Esophagus squamous epithelium (tissue), 5 donors: ENCODE results near the gene NMNAT2. TPM values are rescaled to one million over a fixed set of nuclear protein-coding genes. Genes with fewer than 3 reads are reported as not detected.

Source experiments
- DNase-seq: peaks from one replicate; lab custom pipeline; 2025; lab: John Stamatoyannopoulos, UW
- H3K27ac ChIP-seq, 4 donors: fragments of 200-600 bp; sonication (generic); one replicate each; pipeline ENCODE4 v1.5.1; 2016 to 2019; ENCODE audit warnings: mild to moderate bottlenecking in 1 of 4
- H3K27me3 ChIP-seq, 4 donors: fragments of 200-600 bp; sonication (generic); 1 replicate in 3 of 4; 2 replicates in 1 of 4; pipeline versions ENCODE4 v1.5.1 to v1.6.0; 2017 to 2021; ENCODE audit warnings: antibody characterized with exemption in 1 of 4
- H3K36me3 ChIP-seq, 3 donors: fragments of 200-600 bp; sonication (generic); one replicate each; pipeline ENCODE4 v1.5.1; 2016 to 2019
- H3K4me1 ChIP-seq, 3 donors: fragments of 200-600 bp; sonication (generic); one replicate each; pipeline ENCODE4 v1.5.1; 2017 to 2019
- H3K4me3 ChIP-seq, 4 donors: fragments of 200-600 bp; sonication (generic); 1 replicate in 3 of 4; 2 replicates in 1 of 4; pipeline ENCODE4 v1.5.1; 2016 to 2019; ENCODE audit warnings: mild to moderate bottlenecking in 2 of 4, moderate library complexity in 1 of 4
- H3K9me3 ChIP-seq, 3 donors: fragments of 200-600 bp; sonication (generic); one replicate each; pipeline ENCODE4 v1.5.1; 2016 to 2019
- CTCF ChIP-seq, 6 experiments: fragments of 450-650 bp in 4 of 6; fragments of 200-600 bp in 2 of 6; sonication (generic) in 2 of 6; IDR thresholded peaks; one replicate each; pipeline ENCODE4 v1.5.1; 2016 to 2019; ENCODE audit warnings: antibody characterized with exemption in 6 of 6, mild to moderate bottlenecking in 4 of 6, moderate library complexity in 4 of 6
- POLR2A ChIP-seq, 4 donors: fragments of 450-650 bp; IDR thresholded peaks; one replicate each; pipeline ENCODE4 v1.6.1; 2017; ENCODE audit warnings: antibody characterized with exemption in 4 of 4, mild to moderate bottlenecking in 4 of 4, moderate library complexity in 3 of 4
- WGBS, 2 donors: methylation state at CpG; one replicate each; pipeline ENCODE4 v1.1.5; 2018; 5-methylcytosine and 5-hydroxymethylcytosine counted together
- intact Hi-C: fragments of 100-400 bp; cut with DNase I; formaldehyde crosslinking; loops from one replicate; pipeline ENCODE4 v1.15.0; 2022
- total RNA-seq, 4 donors: library from RNA; depleted of rRNA; stranded (reverse); fragments of >200 nt; gene quantifications; one replicate each; pipeline ENCODE4 v1.1.0, GENCODE V29; 2016
- donor health status: DM: yes; HTN: yes; CAD: no.

Gene NMNAT2
- total RNA-seq, 4 donors from 2014 or later, result 0.18 to 1.1 (median 0.26) TPM; not detected in 1

- peak overlapping the region; percentile 51 to 88 (median 68) for H3K27ac ChIP-seq
- no peaks in the 10 kb centered on the region for H3K9me3 ChIP-seq
- peaks cover 11 to 59% (median 42%) of the 10 kb centered on the region in 3 donors for H3K4me1 ChIP-seq
- no peak overlapping the region for H3K4me3 ChIP-seq
- intact Hi-C loops, result no loop called here
- no peaks in the 10 kb centered on the region for H3K36me3 ChIP-seq
- no peak for DNase-seq
- WGBS, 2 donors, result 47 to 55% methylated on average over 5 to 8 of the region's 12 CpGs
- H3K27me3 ChIP-seq, result no peaks in the 10 kb centered on the region
- TF ChIP-seq CTCF (IDR thresholded peaks at IDR 0.05) (no peak), POLR2A (IDR thresholded peaks at IDR 0.05) (no peak)
Observed at GRCh38 chr1:183278739-183279591, 139.2 kb downstream of the NMNAT2 start.

DNA sequence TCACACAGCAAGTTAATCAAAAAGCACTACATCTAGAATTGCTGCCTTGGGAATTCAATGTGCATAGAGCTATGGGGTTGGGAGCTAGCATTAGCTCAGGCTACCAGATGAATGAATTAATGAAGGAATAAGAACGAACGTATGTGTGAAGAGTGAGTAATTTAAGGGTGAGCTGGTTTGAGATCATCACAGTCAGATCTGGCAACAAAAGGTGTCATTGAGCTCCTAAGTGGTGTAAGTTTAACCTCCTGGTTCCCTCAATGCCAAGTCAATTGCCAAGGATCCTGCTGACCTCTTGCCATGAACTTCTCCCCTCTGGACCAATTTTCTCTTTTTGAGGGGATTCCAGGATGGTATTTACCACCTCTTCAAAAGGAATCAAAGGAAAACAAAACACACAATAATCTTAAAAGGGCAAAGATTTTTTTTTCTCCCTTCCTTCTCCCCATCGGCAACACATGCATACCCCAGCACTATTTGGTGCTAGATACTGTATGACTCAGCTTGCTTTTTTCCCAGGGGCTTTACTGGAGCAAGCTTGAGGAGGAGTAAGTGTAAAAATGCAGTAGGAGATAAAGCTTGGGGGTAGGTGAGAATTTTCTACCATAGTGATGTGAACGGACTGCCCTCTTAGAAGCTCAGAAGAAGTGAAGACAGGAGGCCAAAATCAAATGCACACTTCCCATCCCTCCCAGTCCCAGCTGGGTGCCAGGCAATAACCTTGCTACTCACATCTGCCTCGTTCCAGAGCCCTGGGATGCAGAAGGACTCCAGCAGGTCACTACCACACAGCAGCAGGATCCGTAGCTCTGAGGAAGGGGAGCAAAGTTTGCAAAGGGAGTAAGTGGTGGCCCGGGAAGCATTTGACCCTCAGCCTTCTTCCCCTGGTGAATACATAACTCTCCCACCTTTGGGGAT is 140.1 kb downstream of the NMNAT2 start:
- H3K36me3 ChIP-seq, result no peaks in the 10 kb centered on the region
- TF ChIP-seq POLR2A (IDR thresholded peaks at IDR 0.05) (no peak), CTCF (IDR thresholded peaks at IDR 0.05) (no peak)
- H3K4me3 ChIP-seq, result no peak overlapping the region
- intact Hi-C loops, result no loop called here
- no peaks in the 10 kb centered on the region for H3K27me3 ChIP-seq
- H3K4me1 ChIP-seq, result peaks cover 11 to 51% (median 37%) of the 10 kb centered on the region in 3 donors
- H3K9me3 ChIP-seq, result no peaks in the 10 kb centered on the region
- no peak for DNase-seq
- peak overlapping the region in 1 of 4 donors; percentile 88 for H3K27ac ChIP-seq
- WGBS, 2 donors, result 58 to 71% methylated on average over 6 of the region's 7 CpGs

DNA sequence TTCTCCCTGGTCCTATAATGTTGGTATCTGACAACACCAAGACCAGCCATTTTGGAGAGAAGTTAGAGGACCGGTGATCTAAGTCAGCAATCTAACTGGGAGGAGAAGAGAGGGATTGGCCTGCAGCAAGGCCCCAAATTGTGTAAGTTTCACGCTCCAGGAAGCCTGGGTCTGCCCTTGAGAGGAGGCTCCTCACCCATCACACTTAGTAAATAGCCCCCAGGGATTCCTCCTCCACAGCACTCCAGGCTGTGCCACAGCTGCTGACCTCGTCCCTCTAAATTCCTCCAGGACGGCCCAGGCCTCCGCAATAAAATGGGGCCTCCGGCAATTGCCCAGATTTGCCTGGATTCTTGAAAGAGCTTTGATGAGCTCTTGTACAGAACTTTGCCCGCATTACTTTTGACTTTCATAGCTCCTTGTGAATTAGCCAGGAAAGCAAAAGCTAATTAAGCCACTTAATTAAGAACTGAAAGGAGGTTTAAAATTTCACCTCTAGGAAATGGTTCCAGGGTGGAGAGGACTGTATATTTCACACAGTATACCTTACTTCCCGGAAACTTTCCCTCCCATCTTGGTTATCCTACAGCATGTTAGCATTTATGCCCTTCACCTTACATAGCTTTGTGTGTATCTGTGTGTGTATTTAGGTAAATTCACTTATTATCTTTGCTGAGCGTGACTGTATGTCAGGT is 141.6 kb downstream of the NMNAT2 start:
- no peak overlapping the region for H3K27ac ChIP-seq
- TF ChIP-seq POLR2A (IDR thresholded peaks at IDR 0.05), result no peak
- no peak for TF ChIP-seq CTCF (IDR thresholded peaks at IDR 0.05)
- intact Hi-C loops, result no loop called here
- H3K36me3 ChIP-seq, result no peaks in the 10 kb centered on the region
- H3K9me3 ChIP-seq, result no peaks in the 10 kb centered on the region
- 85 to 93% methylated on average over 8 to 9 of the region's 9 CpGs for WGBS, 2 donors
- DNase-seq, result no peak
- H3K27me3 ChIP-seq, result no peaks in the 10 kb centered on the region
- H3K4me3 ChIP-seq, result no peak overlapping the region
- peaks cover 6 to 40% (median 26%) of the 10 kb centered on the region in 3 donors for H3K4me1 ChIP-seq

DNA sequence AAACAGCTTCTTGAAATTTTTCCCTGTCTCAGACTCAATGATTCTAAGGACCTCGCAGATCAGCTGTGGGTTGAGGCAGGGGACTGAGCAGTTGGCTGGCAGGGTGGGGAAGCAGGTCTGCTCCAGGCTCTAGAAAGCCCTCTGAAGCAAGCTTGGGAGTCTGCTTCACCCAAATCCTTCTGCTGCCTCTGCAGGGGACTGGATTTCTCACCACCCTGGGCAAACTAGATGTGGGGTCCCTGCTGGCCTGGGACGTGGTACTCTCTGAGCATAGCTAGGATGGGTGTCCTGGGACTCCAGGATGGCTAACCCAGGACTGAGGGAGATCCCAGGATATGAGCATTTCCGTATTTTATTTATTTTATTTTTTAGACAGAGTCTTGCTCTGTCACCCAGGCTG is 142.9 kb downstream of the NMNAT2 start:
- H3K27ac ChIP-seq, result no peak overlapping the region
- no peak for DNase-seq
- H3K4me1 ChIP-seq, result peaks cover 6 to 40% (median 20%) of the 10 kb centered on the region in 3 donors
- no peaks in the 10 kb centered on the region for H3K36me3 ChIP-seq
- no peaks in the 10 kb centered on the region for H3K27me3 ChIP-seq
- no peak overlapping the region for H3K4me3 ChIP-seq
- H3K9me3 ChIP-seq, result no peaks in the 10 kb centered on the region
- 88 to 92% methylated on average over 3 of the region's 3 CpGs for WGBS, 2 donors
- TF ChIP-seq CTCF (IDR thresholded peaks at IDR 0.05) (no peak), POLR2A (IDR thresholded peaks at IDR 0.05) (no peak)
- intact Hi-C loops, result no loop called here
